ENCODE data around the gene PSME3IP1.
"Not testable (repeated sequence)": the region's sequence is repeated elsewhere in the genome, so short reads cannot be mapped to it uniquely, and the experiment has no call there.

PSME3IP1 gene, protein sequence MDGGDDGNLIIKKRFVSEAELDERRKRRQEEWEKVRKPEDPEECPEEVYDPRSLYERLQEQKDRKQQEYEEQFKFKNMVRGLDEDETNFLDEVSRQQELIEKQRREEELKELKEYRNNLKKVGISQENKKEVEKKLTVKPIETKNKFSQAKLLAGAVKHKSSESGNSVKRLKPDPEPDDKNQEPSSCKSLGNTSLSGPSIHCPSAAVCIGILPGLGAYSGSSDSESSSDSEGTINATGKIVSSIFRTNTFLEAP

GRCh38 chr16:57185945-57186871 lies at the start of gene PSME3IP1, which contains the start of gene RSPRY1:
Gene PSME3IP1, minus strand, starts transcription at chr16:57186039. Its CDS starts 12,185 bp downstream, at chr16:57173854.
Gene RSPRY1, plus strand, starts transcription at chr16:57186329. Its CDS starts 18,330 bp downstream, at chr16:57204659.
- peak; percentile 100 for DNase-seq

DNA sequence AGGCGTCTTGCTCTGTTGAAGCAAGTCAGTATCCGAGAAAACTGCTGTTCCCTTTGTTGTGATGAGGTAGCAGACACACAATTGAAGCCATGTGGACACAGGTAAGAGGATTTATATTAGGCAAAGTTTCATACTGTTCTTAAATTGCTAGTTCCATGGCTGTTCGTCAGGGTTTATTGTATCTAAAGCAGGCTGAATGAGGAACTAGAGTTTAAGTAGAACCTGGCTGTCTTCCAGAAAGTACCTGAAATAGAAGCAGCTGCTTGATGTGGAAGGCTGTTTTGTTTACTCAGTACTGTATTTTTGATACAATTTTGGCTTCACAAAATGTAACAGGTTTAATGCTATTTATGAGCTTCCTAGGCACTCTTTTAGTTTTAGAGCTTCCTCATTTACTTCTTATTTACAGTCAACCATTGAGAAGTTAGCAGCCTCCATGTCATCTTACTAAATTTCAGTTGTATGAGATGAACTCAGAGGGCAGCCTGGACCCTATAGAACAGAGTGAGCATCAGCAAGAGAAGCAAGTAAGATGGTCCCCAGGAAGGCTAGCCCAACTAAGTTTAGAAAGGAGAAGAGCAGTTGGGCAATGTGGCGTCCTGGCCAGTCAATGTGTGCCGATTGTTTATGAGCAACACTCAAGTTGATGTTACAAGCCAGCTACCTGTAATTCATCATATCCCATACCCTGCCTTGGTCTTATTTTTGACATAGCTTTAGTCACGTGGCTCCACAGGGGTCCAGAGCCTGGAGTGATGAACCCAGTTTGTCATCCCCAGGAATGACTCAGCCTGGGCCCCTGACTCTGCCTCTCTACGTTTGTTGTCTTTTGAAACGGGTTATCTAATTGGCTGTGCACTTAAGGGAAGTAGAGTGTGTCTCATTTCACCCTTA lies 49.5 kb upstream of the PSME3IP1 start:
- no peak for DNase-seq

DNA sequence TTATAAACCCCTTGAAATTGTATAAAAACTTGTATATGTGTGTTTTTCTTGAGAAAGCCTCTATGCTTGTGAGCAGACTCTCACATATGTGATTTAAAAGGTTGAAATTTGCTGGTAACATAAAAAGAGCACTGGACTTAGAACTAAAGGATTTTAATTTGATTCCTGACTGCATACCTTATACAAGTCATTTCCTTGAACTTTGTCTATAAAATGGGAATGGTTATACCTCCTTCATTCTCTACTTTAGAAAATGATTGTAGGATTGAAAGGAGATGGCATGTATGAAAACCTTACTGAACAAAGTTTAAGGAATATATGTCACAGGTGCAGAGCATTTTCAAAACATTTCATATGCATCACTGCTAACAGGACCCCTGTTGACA lies 48.9 kb upstream of the PSME3IP1 start:
- DNase-seq, result no peak

- DNase-seq, result no peak
Measured at GRCh38 chr16:57233944-57234706, 48.3 kb upstream of the PSME3IP1 start.

DNA sequence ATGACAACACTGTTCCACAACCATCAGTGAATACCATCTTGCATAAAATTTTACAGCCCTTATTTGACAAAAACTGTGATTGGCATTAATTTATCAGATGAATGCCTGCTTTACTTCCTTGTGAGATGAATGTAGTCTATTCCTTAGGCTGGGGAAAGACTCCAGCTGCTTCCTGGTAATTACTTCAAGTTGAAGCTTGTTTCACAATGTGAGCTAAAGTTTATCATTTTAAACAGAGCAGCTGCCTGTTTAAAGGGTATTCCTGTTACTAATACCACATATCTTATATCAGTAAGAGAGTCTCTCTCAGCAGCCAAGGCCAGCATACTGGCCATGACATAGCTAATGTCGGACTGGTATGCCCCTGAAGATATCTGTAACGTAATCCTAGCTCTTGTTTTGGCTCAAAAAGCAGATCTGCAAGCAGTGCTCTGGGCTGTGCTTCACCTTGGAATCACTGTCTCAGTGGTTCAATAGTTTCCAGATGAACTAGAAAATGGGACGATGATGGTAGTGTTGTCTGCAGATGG lies 46.0 kb upstream of the PSME3IP1 start:
- DNase-seq, result no peak

GRCh38 chr16:57229079-57229478 lies 43.2 kb upstream of the PSME3IP1 start:
- no peak for DNase-seq

GRCh38 chr16:57226701-57227621 lies 41.1 kb upstream of the PSME3IP1 start:
- DNase-seq, result no peak

DNA sequence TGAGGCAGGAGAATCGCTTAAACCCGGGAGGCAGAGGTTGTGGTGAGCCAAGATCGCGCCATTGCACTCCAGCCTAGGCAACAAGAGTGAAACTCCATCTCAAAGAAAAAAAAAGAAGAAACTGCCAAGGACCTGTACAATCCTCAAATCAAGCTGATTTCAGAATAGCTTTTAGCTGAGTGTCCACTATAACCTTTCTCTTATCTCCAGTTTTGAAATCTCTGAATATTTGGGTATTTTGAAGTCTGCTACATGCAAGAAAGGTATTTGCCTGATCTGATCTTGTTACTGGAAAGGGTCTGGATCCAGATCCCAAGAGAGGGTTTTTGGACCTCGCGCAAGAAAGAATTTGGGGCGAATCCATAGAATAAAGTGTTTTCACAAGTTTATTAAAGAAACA lies 40.1 kb upstream of the PSME3IP1 start:
- DNase-seq, result no peak

DNA sequence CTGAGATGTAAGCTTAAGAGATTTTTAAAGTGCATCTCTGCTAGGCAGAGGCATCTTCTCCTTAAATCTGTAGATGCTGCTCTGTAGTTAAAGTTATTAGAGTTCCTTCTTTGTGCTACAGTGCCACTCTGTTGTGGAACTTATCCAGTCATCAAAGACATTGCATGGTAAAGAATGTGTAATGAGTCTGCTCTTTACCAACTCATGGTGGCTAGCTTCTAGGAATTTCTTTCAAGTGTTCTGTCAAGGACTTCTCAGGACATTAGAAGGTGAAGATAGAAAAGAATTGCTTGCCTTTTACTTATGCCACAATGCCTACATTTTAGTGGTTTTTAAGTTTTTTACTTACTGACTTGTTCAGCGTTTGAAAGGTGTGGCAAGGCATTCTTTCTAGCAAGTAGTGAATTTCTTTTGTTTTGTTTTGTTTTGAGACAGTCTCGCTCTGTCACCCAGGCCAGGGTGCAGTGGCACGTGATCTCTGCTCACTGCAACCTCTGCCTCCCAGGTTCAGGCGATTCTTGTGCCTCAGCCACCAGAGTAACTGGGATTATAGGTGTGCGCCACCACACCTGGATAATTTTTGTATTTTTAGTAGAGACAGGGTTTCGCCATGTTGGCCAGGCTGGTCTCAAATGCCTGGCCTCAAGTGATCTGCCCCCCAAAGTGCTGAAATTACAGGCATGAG lies 39.0 kb upstream of the PSME3IP1 start:
- DNase-seq, result no peak

- no peak for DNase-seq
Measured at GRCh38 chr16:57223057-57223456, 37.2 kb upstream of the PSME3IP1 start.

GRCh38 chr16:57216968-57217367 lies 31.1 kb upstream of the PSME3IP1 start:
- DNase-seq, result no peak

GRCh38 chr16:57213462-57213861 lies 27.6 kb upstream of the PSME3IP1 start:
- no peak for DNase-seq

DNA sequence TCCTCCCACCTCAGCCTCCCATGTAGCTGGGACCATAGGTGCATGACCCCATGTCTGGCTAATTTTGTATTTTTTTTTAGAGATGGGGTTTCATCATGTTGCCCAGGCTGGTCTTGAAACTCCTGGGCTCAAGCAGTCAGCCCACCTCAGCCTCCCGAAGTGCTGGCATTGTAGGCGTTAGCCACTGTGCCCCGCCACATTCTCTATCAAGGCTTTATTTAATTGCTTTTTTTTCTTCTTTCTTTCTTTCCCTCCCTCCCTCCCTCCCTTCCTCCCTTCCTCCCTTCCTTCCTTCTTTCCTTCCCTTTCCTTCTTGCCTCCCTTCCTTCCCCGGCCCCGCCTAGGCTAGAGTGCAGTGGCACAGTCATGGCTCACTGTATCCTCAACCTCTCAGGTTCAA lies 23.9 kb upstream of the PSME3IP1 start:
- no peak for DNase-seq

DNA sequence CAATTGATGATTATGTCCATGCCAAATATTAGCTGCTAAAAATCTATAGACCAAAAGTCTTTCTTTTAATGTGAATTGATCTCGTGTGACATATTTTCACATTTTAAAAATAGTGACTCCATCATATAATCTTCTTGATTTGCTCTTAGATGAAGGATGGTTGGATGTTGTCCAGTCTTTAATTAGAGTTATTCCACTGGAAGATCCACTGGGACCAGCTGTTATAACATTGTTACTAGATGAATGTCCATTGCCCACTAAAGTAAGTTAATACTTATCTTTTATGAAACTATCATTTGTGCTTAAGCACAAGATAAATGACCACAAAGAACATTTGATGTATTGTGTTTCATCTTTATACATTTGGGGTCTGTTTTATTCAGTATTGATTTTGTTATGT lies 23.1 kb upstream of the PSME3IP1 start:
- no peak for DNase-seq

- no peak for DNase-seq
Measured at GRCh38 chr16:57204675-57205074, 18.8 kb upstream of the PSME3IP1 start.

DNA sequence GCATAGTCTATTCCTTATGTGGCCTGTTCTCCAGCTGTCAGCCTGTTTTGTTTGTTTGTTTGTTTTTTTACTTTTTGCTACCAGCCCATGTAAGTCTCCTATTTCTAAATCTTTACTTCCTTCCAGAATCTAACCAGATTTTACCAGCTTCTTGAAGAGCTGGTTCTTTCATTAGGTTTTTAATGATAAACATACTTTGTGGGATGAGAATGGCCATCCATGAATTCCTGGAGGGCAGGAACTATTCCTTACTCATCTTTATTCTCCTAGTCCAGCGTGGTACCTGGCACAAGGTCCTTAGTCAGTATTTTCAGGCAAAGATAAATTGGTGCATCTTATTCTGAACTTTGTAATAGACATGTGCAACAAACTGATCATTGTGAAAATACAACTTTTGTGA lies 17.6 kb upstream of the PSME3IP1 start:
- DNase-seq, result no peak

DNA sequence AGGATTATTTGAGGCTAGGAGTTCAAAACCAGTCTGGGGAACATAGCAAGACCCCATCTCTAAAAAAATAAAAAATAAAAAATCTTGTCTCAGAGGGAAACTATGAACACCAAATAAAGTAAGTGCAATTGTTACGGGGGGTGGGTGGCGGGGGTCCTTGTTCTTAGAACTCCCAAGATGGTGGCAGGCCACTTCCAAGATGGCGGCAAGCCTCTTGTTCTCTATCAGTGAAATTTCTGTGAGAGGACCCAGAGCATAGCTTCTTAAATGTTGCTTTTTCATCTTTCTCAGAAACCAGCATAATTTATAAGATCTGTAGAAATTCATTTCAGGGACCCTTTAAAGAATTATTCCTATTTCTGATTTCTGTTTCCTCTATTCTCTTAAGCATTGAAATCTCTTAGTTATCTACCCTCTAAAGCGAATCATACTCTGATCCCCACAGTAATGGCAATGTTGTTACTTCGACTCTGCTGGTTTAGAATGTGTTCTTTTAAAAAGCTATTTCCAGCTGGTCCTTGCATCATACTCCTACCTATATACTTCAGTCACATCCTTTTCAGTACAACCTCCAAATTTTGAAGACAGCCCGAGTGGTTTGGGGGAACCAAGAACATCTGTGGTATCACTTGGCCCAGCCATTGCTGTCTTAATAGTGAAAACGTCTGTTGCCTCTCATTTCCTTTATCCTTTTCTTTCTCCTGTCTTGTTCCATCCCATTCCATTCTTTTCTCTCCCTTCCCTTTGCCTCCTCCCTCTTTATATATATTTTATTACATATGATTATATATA lies 16.5 kb upstream of the PSME3IP1 start:
- no peak for DNase-seq

DNA sequence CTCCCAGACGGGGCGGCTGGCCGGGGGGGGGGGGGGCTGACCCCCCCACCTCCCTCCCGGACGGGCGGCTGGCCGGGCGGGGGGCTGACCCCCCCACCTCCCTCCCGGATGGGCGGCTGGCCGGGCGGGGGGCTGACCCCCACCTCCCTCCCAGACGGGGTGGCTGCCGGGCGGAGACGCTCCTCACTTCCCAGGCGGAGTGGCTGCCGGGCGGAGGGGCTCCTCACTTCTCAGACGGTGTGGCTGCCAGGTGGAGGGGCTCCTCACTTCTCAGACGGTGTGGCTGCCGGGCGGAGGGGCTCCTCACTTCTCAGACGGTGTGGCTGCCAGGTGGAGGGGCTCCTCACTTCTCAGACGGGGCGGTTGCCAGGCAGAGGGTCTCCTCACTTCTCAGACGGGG lies 15.1 kb upstream of the PSME3IP1 start:
- DNase-seq, result not testable (repeated sequence)

- not testable (repeated sequence) for DNase-seq
Measured at GRCh38 chr16:57200321-57200720, 14.5 kb upstream of the PSME3IP1 start.
